GM12878 (cell line): Measurements from ENCODE around the gene SPI1. TPM values are rescaled to one million over a fixed set of nuclear protein-coding genes. Genes with fewer than 3 reads are reported as not detected.

Experiments
- ATAC-seq: fragments of 200-7000 bp; cut with Tn5 transposase; 3 replicates; pipeline ENCODE4 v1.9.1; 2020; ENCODE audit warnings: mild to moderate bottlenecking, moderate library complexity
- BruUV-seq: library from RNA; stranded (reverse); fragments of 400-500 nt; replicated peaks from 2 replicates; lab custom pipeline; 2021; lab: Mats Ljungman, UMichigan
- CTCF ChIA-PET: fragments of 300-600 bp; sonication (Branson Sonifier 250); formaldehyde crosslinking; extraction: SDS; loops from one replicate; lab custom pipeline; 2021; ENCODE audit warnings: inconsistent platforms; lab: Yijun Ruan, JAX
- POLR2A ChIA-PET: fragments of 350-600 bp; formaldehyde crosslinking; extraction: SDS; loops from one replicate; lab custom pipeline; 2021; ENCODE audit warnings: inconsistent platforms; lab: Charles Lee
- RAD21 ChIA-PET: fragments of 300-600 bp; sonication (Branson Sonifier 250); formaldehyde crosslinking; loops from one replicate; lab custom pipeline; 2023; ENCODE audit warnings: antibody characterized with exemption; ENCODE audit not compliant: unreplicated experiment; lab: Charles Lee
- SMC1A ChIA-PET: fragments of 300-600 bp; sonication (Branson Sonifier 250); formaldehyde crosslinking; loops from one replicate; lab custom pipeline; 2023; ENCODE audit not compliant: unreplicated experiment, uncharacterized antibody; lab: Charles Lee
- DNase-seq: peaks from one replicate; pipeline ENCODE4 v3.0.0-alpha.2; 2011; ENCODE audit warnings: low read depth, low spot score
- FAIRE-seq: peaks from 3 replicates; lab custom pipeline; 2011; peaks lifted over from hg19 to GRCh38; lab: Jason Lieb, UNC
- H2AFZ ChIP-seq: 2 replicates; pipeline ENCODE4 v1.6.0; 2011; ENCODE audit warnings: low read depth, low read length, control low read depth; ENCODE audit not compliant: control insufficient read depth
- H3K27ac ChIP-seq: 2 replicates; pipeline ENCODE4 v1.5.1; 2011; ENCODE audit warnings: control low read depth; ENCODE audit not compliant: control insufficient read depth, insufficient read depth
- H3K27me3 ChIP-seq, 2 experiments: replicated peaks in 1 of 2; 2 replicates each; pipeline versions ENCODE4 v1.6.0 to v1.6.1; 2011; ENCODE audit warnings: low read length in 1 of 2; ENCODE audit not compliant: control insufficient read depth in 2 of 2, insufficient read depth in 2 of 2
- H3K36me3 ChIP-seq, 2 experiments: 2 replicates each; pipeline ENCODE4 v1.5.1; 2011; ENCODE audit warnings: low read length in 1 of 2; ENCODE audit not compliant: control insufficient read depth in 2 of 2, insufficient read depth in 2 of 2
- H3K4me1 ChIP-seq: 2 replicates; pipeline ENCODE4 v1.6.1; 2011; ENCODE audit warnings: mild to moderate bottlenecking, low read length, moderate library complexity, mixed read lengths; ENCODE audit not compliant: control insufficient read depth, insufficient read depth
- H3K4me2 ChIP-seq: 2 replicates; pipeline ENCODE4 v1.6.0; 2011; ENCODE audit warnings: control low read depth; ENCODE audit not compliant: control insufficient read depth, insufficient read depth
- H3K4me3 ChIP-seq: fragments of 200-600 bp; sonication (generic); 2 replicates; pipeline ENCODE4 v1.5.1; 2016
- H3K79me2 ChIP-seq: 2 replicates; pipeline ENCODE4 v1.6.0; 2011; ENCODE audit warnings: low read length; ENCODE audit not compliant: control insufficient read depth, insufficient read depth
- H3K9ac ChIP-seq: 2 replicates; pipeline ENCODE4 v1.8.0; 2011; ENCODE audit warnings: low read length, control low read depth, mixed read lengths; ENCODE audit not compliant: control insufficient read depth, insufficient read depth
- H3K9me3 ChIP-seq: replicated peaks from 3 replicates; pipeline ENCODE4 v1.5.1; 2011; ENCODE audit warnings: mild to moderate bottlenecking, low read length; ENCODE audit not compliant: control insufficient read depth, insufficient read depth
- H4K20me1 ChIP-seq: 2 replicates; pipeline ENCODE4 v1.6.0; 2011; ENCODE audit not compliant: control insufficient read depth, insufficient read depth
- BCL11A ChIP-seq: IDR thresholded peaks from 2 replicates; pipeline ENCODE4 v1.6.1; 2011; ENCODE audit warnings: low read depth, low read length
- CBFB ChIP-seq: IDR thresholded peaks from 2 replicates; pipeline ENCODE4 v1.6.1; 2016; ENCODE audit warnings: antibody characterized with exemption, low read depth
- CBX3 ChIP-seq: fragments of 200-600 bp; sonication (generic); IDR thresholded peaks from 2 replicates; pipeline ENCODE4 v1.6.1; 2016; ENCODE audit warnings: low read depth, borderline replicate concordance
- CEBPB ChIP-seq, 2 experiments: fragments of 150-350 bp in 1 of 2; IDR thresholded peaks; 2 replicates each; pipeline ENCODE4 v1.6.1; 2012 to 2014; ENCODE audit warnings: low read depth in 2 of 2, low read length in 2 of 2, borderline replicate concordance in 1 of 2, inconsistent platforms in 1 of 2
- NFXL1 ChIP-seq: fragments of 450-650 bp; IDR thresholded peaks from 2 replicates; pipeline ENCODE4 v1.6.1; 2017; ENCODE audit warnings: antibody characterized with exemption, mild to moderate bottlenecking, borderline replicate concordance
- NRF1 ChIP-seq: conservative IDR thresholded peaks from 2 replicates; pipeline ENCODE4 v1.6.1; 2011; ENCODE audit warnings: mild to moderate bottlenecking, low read depth, low read length, improper control_type of control experiment
- RBBP5 ChIP-seq: fragments of 200-600 bp; sonication (generic); conservative IDR thresholded peaks from 2 replicates; pipeline ENCODE4 v1.6.1; 2016
- RUNX3 ChIP-seq: IDR thresholded peaks from 2 replicates; pipeline ENCODE4 v1.6.1; 2012; ENCODE audit warnings: low read length, inconsistent platforms
- SMC3 ChIP-seq: IDR thresholded peaks from 2 replicates; pipeline ENCODE4 v1.6.1; 2011; ENCODE audit warnings: low read length, improper control_type of control experiment, borderline replicate concordance
- STAT3 ChIP-seq: IDR thresholded peaks from 2 replicates; pipeline ENCODE4 v1.6.1; 2011; ENCODE audit warnings: low read depth, low read length, improper control_type of control experiment
- TCF12 ChIP-seq: IDR thresholded peaks from 2 replicates; pipeline ENCODE4 v1.6.1; 2011; ENCODE audit warnings: low read depth, mild to moderate bottlenecking, low read length
- USF2 ChIP-seq: IDR thresholded peaks from 2 replicates; pipeline ENCODE4 v1.6.1; 2011; ENCODE audit warnings: low read depth, low read length, improper control_type of control experiment, borderline replicate concordance
- WGBS: methylation state at CpG from one replicate; pipeline ENCODE4 v1.1.6; 2016; ENCODE audit warnings: low lambda C conversion rate; ENCODE audit not compliant: insufficient replicate concordance, insufficient coverage; ENCODE audit errors: missing lambda C conversion rate; 5-methylcytosine and 5-hydroxymethylcytosine counted together
- in situ Hi-C: fragments of 300-500 bp; cut with MboI; formaldehyde crosslinking; loops from 9 replicates; pipeline ENCODE4 v1.14.3; 2018; ENCODE audit warnings: mixed read lengths
- intact Hi-C: fragments of 100-400 bp; cut with micrococcal nuclease; formaldehyde crosslinking; loops from one replicate; pipeline ENCODE4 v1.14.2; 2022; ENCODE audit not compliant: unreplicated experiment
- polyA plus RNA-seq, 11 experiments: library from polyadenylated mRNA; depleted of rRNA in 4 of 11; unstranded in 6 of 11; stranded (reverse) in 5 of 11; fragments of >200 nt; fragmentation: Nextera tagmentation in 4 of 11; fragmentation: Illumina TruSeq in 1 of 11; extraction: Ambion mirVana in 4 of 11; extraction: Trizol in 1 of 11; gene quantifications; 1 replicate in 1 of 11; 2 replicates in 10 of 11; pipeline versions ENCODE4 v1.2.1 to v1.2.3, GENCODE V29; 2011 to 2016; ENCODE audit warnings: inconsistent platforms in 2 of 11, missing spikeins in 2 of 11, low read depth in 1 of 11
- total RNA-seq, 4 experiments: library from RNA; depleted of rRNA in 3 of 4; stranded (reverse); fragments of >200 nt in 3 of 4; fragmentation: Illumina TruSeq in 1 of 4; extraction: Trizol in 1 of 4; gene quantifications; 2 replicates each; pipeline versions ENCODE4 v1.2.1 to v1.2.3, GENCODE V29; 2013 to 2021
- TF ChIP-seq, protein P1 (sequence below), 3 experiments: IDR thresholded peaks in 2 of 3; conservative IDR thresholded peaks in 1 of 3; 2 replicates each; pipeline ENCODE4 v1.5.1; 2011; ENCODE audit warnings: low read depth in 3 of 3, low read length in 3 of 3, mild to moderate bottlenecking in 3 of 3, control low read depth in 2 of 3, moderate library complexity in 2 of 3, inconsistent platforms in 1 of 3, mixed read lengths in 1 of 3; ENCODE audit not compliant: control insufficient read depth in 2 of 3, insufficient read depth in 1 of 3; ENCODE audit errors: extremely low read depth in 1 of 3
- TF ChIP-seq, protein P2 (sequence below): fragments of 450-650 bp; formaldehyde crosslinking; IDR thresholded peaks from 2 replicates; pipeline ENCODE4 v1.4.0; 2022; ENCODE audit warnings: mild to moderate bottlenecking, moderate library complexity
- TF ChIP-seq, protein P3 (sequence below): fragments of 450-650 bp; IDR thresholded peaks from 2 replicates; pipeline ENCODE4 v1.6.1; 2016; ENCODE audit warnings: mild to moderate bottlenecking

SPI1 gene
- total and polyA plus RNA-seq, 10 of the 15 experiments (the other 5 are each of a cell fraction or from before 2014, with no cell fraction given) = 0.05 to 31.1 (median 9.7) TPM

GRCh38 chr11:47393163-47394049, 15.1 kb upstream of the SPI1 start:
- DNase-seq (no peak), ATAC-seq (no peak), FAIRE-seq (no peak)
- H3K9me3 ChIP-seq = no peaks in the 10 kb centered on the region
- H2AFZ ChIP-seq = no peak overlapping the region; the same call in 1 of the 2 replicates
- no peaks in the 10 kb centered on the region; a peak in 1 of 4 replicates for H3K36me3 ChIP-seq
- WGBS = 72% methylated on average over 18 of the region's 20 CpGs
- no peaks in the 10 kb centered on the region for H3K27me3 ChIP-seq
- H3K4me3 ChIP-seq = no peak overlapping the region
- BruUV-seq = no TSS peak
- POLR2A ChIA-PET = interaction anchor here (0.6 to 8.5 kb wide), 5 partner anchors 9 to 21 kb away, joined by 3 to 94 read pairs (median 4); partner anchors contain the start of gene SPI1
- SMC1A ChIA-PET = interaction anchor here (1.2 to 5.0 kb wide), 4 partner anchors 9 to 20 kb away, joined by 3 to 36 read pairs (median 14); partner anchors contain the start of gene SPI1
- no peaks in the 10 kb centered on the region; the same call in 1 of the 2 replicates for H3K79me2 ChIP-seq
- no peaks in the 10 kb centered on the region for H4K20me1 ChIP-seq
- intact Hi-C loops = no loop called here
- no peak overlapping the region for H3K4me2 ChIP-seq
- no peak overlapping the region for H3K9ac ChIP-seq
- peaks cover 41% of the 10 kb centered on the region for H3K4me1 ChIP-seq
- RAD21 ChIA-PET = interaction anchor here (1.0 to 1.8 kb wide), 3 partner anchors 14 to 19 kb away, joined by 4 to 8 read pairs (median 7); partner anchors contain the start of gene SPI1
- in situ Hi-C loops = no loop called here
- CTCF ChIA-PET = interaction anchor here (1.0 to 5.0 kb wide), 4 partner anchors 14 to 20 kb away, joined by 3 to 40 read pairs (median 10); partner anchors contain the start of gene SPI1
- 0 out of 2 replicates have a peak overlapping the region, but pooled peaks have one; percentile 20 for H3K27ac ChIP-seq
- TF ChIP-seq, protein P1, sequence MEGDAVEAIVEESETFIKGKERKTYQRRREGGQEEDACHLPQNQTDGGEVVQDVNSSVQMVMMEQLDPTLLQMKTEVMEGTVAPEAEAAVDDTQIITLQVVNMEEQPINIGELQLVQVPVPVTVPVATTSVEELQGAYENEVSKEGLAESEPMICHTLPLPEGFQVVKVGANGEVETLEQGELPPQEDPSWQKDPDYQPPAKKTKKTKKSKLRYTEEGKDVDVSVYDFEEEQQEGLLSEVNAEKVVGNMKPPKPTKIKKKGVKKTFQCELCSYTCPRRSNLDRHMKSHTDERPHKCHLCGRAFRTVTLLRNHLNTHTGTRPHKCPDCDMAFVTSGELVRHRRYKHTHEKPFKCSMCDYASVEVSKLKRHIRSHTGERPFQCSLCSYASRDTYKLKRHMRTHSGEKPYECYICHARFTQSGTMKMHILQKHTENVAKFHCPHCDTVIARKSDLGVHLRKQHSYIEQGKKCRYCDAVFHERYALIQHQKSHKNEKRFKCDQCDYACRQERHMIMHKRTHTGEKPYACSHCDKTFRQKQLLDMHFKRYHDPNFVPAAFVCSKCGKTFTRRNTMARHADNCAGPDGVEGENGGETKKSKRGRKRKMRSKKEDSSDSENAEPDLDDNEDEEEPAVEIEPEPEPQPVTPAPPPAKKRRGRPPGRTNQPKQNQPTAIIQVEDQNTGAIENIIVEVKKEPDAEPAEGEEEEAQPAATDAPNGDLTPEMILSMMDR (IDR thresholded peaks at IDR 0.05 in 2 of 3, conservative IDR thresholded peaks at IDR 0.05 in 1 of 3; ENCODE audit: control insufficient read depth in 2 of 3, extremely low read depth in 1 of 3, insufficient read depth in 1 of 3, low read depth in 3 of 3, low read length in 3 of 3) = no peak
- TF ChIP-seq NFXL1 = no peak
- TF ChIP-seq, protein P2, sequence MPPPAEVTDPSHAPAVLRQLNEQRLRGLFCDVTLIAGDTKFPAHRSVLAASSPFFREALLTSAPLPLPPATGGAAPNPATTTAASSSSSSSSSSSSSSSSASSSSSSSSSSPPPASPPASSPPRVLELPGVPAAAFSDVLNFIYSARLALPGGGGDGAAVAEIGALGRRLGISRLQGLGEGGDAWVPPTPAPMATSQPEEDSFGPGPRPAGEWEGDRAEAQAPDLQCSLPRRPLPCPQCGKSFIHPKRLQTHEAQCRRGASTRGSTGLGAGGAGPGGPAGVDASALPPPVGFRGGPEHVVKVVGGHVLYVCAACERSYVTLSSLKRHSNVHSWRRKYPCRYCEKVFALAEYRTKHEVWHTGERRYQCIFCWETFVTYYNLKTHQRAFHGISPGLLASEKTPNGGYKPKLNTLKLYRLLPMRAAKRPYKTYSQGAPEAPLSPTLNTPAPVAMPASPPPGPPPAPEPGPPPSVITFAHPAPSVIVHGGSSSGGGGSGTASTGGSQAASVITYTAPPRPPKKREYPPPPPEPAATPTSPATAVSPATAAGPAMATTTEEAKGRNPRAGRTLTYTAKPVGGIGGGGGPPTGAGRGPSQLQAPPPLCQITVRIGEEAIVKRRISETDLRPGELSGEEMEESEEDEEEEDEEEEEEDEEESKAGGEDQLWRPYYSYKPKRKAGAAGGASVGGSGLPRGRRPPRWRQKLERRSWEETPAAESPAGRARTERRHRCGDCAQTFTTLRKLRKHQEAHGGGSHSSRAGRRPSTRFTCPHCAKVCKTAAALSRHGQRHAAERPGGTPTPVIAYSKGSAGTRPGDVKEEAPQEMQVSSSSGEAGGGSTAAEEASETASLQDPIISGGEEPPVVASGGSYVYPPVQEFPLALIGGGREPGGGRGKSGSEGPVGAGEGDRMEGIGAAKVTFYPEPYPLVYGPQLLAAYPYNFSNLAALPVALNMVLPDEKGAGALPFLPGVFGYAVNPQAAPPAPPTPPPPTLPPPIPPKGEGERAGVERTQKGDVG (CRISPR knock-in tag) = no peak
- peak; percentile 75 for TF ChIP-seq RUNX3
- no peak for TF ChIP-seq RBBP5
- no peak for TF ChIP-seq NRF1
- TF ChIP-seq USF2 = no peak
- peak; percentile 37; the same call in 1 of the 2 replicates for TF ChIP-seq CBFB
- TF ChIP-seq TCF12 = 0 out of 2 replicates have a peak, but pooled peaks have one; percentile 66
- no peak for TF ChIP-seq CBX3
- no peak for TF ChIP-seq BCL11A
- TF ChIP-seq CEBPB (IDR thresholded peaks at IDR 0.05; ENCODE audit: borderline replicate concordance in 1 of 2, low read depth in 2 of 2, low read length in 2 of 2) = no peak
- TF ChIP-seq, protein P3, sequence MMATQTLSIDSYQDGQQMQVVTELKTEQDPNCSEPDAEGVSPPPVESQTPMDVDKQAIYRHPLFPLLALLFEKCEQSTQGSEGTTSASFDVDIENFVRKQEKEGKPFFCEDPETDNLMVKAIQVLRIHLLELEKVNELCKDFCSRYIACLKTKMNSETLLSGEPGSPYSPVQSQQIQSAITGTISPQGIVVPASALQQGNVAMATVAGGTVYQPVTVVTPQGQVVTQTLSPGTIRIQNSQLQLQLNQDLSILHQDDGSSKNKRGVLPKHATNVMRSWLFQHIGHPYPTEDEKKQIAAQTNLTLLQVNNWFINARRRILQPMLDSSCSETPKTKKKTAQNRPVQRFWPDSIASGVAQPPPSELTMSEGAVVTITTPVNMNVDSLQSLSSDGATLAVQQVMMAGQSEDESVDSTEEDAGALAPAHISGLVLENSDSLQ = no peak
- TF ChIP-seq SMC3 = no peak
- TF ChIP-seq STAT3 = no peak
